22Rv1 (cell line): ENCODE data around the gene ANTXR1.

Experiments used
- CTCF ChIP-seq: fragments of 450-650 bp; IDR thresholded peaks from 2 replicates; pipeline ENCODE4 v1.5.1; 2017; ENCODE audit warnings: mild to moderate bottlenecking
- ZFX ChIP-seq: fragments of 450-650 bp; IDR thresholded peaks from 2 replicates; pipeline ENCODE4 v1.6.1; 2017; ENCODE audit warnings: antibody characterized with exemption, borderline replicate concordance

- TF ChIP-seq CTCF (no peak), ZFX (no peak)
These were observed 228.9 kb downstream of the ANTXR1 start for GRCh38 chr2:69241664-69242514.
